Suprapubic skin (tissue), 4 donors: Measurements from ENCODE around the gene MRPL58.

Experiments
- CTCF ChIP-seq, 2 donors: fragments of 200-600 bp in 1 of 2; fragments of 450-650 bp in 1 of 2; sonication (generic) in 1 of 2; IDR thresholded peaks; one replicate each; pipeline ENCODE4 v1.5.1; 2016 to 2019; ENCODE audit warnings: antibody characterized with exemption in 2 of 2, mild to moderate bottlenecking in 1 of 2, moderate library complexity in 1 of 2
- EP300 ChIP-seq: sonication (generic); formaldehyde crosslinking; IDR thresholded peaks from one replicate; pipeline ENCODE4 v1.6.1; 2017; ENCODE audit warnings: antibody characterized with exemption
- POLR2A ChIP-seq, 2 donors: fragments of 450-650 bp; IDR thresholded peaks; one replicate each; pipeline ENCODE4 v1.6.1; 2017; ENCODE audit warnings: antibody characterized with exemption in 2 of 2, mild to moderate bottlenecking in 2 of 2, moderate library complexity in 2 of 2
- POLR2AphosphoS5 ChIP-seq, 3 donors: sonication (generic); formaldehyde crosslinking; IDR thresholded peaks; one replicate each; pipeline ENCODE4 v1.6.1; 2017; ENCODE audit warnings: antibody characterized with exemption in 3 of 3

DNA sequence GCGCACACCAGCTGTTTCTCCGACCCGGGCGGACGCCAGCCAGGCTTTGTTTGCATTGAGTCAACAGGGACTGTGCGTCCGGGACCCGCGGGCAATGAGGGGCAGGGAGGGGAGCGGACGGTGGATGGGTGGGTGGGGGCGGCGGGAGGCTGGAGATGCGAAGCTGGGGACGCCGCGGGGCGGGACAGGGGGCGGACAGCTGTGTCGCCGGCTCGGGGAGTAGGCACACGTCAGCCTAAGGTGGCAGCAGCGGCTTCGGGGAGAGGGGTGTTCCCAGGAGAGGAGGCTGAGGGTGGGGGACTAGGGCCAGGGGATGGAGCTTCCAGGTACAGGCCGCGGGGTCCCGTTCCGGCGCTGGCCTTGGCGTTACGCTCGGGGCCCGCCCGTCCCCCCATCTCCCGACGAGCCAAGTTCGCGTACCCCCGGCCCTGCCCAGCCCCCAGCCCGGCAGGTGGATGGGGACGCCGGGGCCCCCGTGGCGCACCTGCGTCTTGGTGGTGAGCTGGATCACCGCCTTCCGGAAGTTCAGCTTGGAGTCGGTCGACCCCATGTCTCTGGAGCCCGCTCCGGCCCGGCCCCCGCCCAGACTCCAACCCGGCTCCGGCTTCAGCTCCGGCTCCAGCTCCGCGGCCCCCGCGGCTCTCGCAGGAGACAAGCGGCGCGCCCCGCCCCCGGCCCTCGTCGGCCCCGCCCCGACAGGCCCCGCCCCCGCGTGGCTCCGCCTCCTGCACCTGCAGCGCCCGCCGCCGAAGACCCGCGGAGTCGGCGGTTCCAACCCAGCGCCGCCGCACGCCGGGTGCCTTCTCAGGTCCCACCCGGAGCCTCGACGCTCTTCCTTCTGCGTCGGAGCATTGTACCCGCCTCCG lies 40.1 kb upstream of the MRPL58 start, which contains the start of gene HID1:
- no peak for TF ChIP-seq CTCF (IDR thresholded peaks at IDR 0.05)
- TF ChIP-seq POLR2A (IDR thresholded peaks at IDR 0.05), result no peak
- TF ChIP-seq EP300, result no peak
- TF ChIP-seq POLR2AphosphoS5 (IDR thresholded peaks at IDR 0.05), result no peak
